NB4 (cell line): ENCODE data around the gene RIMS4.
"Not testable (repeated sequence)": the region's sequence is repeated elsewhere in the genome, so short reads cannot be mapped to it uniquely, and the experiment has no call there.

ENCODE experiments used
- DNase-seq: peaks from one replicate; pipeline ENCODE4 v3.0.0; 2010; ENCODE audit warnings: low read depth
- H3K4me3 ChIP-seq: one replicate; pipeline ENCODE4 v1.5.1; 2011; ENCODE audit warnings: mild to moderate bottlenecking, low read depth, low read length, moderate library complexity
- MAX ChIP-seq: IDR thresholded peaks from 2 replicates; pipeline ENCODE4 v1.6.1; 2011; ENCODE audit warnings: low read depth, low read length
- MYC ChIP-seq: IDR thresholded peaks from 2 replicates; pipeline ENCODE4 v1.6.1; 2011; ENCODE audit warnings: low read depth, low read length
- POLR2A ChIP-seq: IDR thresholded peaks from 2 replicates; pipeline ENCODE4 v1.6.1; 2011; ENCODE audit warnings: mild to moderate bottlenecking; ENCODE audit not compliant: insufficient read length; ENCODE audit errors: extremely low read depth
- TF ChIP-seq, protein P1 (sequence below): IDR thresholded peaks from one replicate; pipeline ENCODE4 v1.5.1; 2012; ENCODE audit warnings: low read depth, low read length

RIMS4 gene

DNA sequence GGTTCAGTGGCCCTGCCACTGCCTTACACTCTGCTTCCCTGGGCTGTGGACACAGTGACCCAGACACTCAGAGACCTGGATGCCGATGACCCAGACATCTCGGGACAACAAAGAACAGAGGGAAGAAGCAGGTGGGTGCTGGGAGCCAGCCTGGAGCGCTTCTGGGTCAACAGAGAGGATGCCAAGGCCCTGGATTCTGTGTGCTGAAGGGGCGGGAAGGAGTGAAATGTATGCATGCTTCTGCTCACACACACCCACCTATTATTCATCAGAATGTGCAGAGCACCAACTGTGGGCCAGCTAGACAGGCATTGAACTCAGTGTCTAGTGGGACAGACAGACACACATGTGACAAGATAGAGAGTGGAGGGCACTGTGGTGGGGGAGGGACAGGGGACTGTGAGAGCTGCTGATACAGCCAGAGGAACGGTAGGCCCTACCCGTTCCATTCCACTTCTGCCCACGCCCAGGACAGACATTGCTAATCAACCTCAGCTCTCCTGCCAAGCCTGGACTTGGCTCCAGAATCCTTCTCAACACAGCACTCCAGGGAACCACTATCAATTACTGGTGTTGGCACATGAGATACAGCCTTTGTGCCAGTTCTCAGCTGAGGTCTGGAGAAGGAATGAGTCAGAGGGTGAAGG, 44.5 kb downstream of the RIMS4 start:
- no peak for TF ChIP-seq MAX
- TF ChIP-seq MYC: no peak
- no peak for TF ChIP-seq POLR2A
- TF ChIP-seq, protein P1, sequence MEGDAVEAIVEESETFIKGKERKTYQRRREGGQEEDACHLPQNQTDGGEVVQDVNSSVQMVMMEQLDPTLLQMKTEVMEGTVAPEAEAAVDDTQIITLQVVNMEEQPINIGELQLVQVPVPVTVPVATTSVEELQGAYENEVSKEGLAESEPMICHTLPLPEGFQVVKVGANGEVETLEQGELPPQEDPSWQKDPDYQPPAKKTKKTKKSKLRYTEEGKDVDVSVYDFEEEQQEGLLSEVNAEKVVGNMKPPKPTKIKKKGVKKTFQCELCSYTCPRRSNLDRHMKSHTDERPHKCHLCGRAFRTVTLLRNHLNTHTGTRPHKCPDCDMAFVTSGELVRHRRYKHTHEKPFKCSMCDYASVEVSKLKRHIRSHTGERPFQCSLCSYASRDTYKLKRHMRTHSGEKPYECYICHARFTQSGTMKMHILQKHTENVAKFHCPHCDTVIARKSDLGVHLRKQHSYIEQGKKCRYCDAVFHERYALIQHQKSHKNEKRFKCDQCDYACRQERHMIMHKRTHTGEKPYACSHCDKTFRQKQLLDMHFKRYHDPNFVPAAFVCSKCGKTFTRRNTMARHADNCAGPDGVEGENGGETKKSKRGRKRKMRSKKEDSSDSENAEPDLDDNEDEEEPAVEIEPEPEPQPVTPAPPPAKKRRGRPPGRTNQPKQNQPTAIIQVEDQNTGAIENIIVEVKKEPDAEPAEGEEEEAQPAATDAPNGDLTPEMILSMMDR: no peak
- no peak overlapping the region for H3K4me3 ChIP-seq
- no peak for DNase-seq

DNA sequence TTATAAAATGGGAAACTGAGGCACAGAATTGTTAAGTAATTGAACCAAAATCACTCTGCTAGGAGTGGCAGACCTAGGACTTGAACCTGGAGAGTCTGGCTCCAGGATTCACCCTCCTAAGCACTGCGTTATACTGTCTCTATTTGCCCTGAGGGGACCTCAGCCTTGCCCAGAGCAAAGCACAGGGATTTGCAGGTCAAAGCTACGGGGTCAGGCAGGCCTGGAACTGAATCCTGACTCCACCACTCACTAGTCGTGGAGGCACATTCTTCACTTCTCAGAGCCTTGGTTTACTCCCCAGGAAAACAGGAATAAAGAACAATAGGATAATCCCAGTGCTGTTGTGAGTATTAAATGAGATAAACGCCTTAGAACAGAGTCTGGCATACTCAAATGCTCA, 45.3 kb downstream of the RIMS4 start:
- no peak for TF ChIP-seq MAX
- TF ChIP-seq MYC: no peak
- TF ChIP-seq POLR2A: no peak
- TF ChIP-seq, protein P1: no peak
- H3K4me3 ChIP-seq: no peak overlapping the region
- no peak for DNase-seq

GRCh38 chr20:44763798-44764197, 46.5 kb downstream of the RIMS4 start:
- not testable (repeated sequence) for H3K4me3 ChIP-seq, DNase-seq

- TF ChIP-seq MAX (no peak), MYC (no peak), POLR2A (no peak)
- TF ChIP-seq, protein P1: no peak
- DNase-seq: no peak
- H3K4me3 ChIP-seq: no peak overlapping the region
These were observed 47.7 kb downstream of the RIMS4 start for GRCh38 chr20:44762466-44763140.

GRCh38 chr20:44761423-44761822, 48.9 kb downstream of the RIMS4 start:
- no peak for TF ChIP-seq MYC
- TF ChIP-seq, protein P1: no peak
- no peak for TF ChIP-seq MAX
- no peak for TF ChIP-seq POLR2A
- no peak overlapping the region for H3K4me3 ChIP-seq
- no peak for DNase-seq

GRCh38 chr20:44759595-44759994, 50.8 kb downstream of the RIMS4 start:
- DNase-seq: no peak
- H3K4me3 ChIP-seq: no peak overlapping the region
- TF ChIP-seq MYC (no peak), MAX (no peak), POLR2A (no peak)
- TF ChIP-seq, protein P1: no peak
